ENCODE measurements around the gene HS3ST6.
A peak's percentile ranks its signal among the peaks of the same experiment; 100 is the strongest.
"Not testable (repeated sequence)": the region's sequence is repeated elsewhere in the genome, so short reads cannot be mapped to it uniquely, and the experiment has no call there.

HS3ST6 gene

DNA sequence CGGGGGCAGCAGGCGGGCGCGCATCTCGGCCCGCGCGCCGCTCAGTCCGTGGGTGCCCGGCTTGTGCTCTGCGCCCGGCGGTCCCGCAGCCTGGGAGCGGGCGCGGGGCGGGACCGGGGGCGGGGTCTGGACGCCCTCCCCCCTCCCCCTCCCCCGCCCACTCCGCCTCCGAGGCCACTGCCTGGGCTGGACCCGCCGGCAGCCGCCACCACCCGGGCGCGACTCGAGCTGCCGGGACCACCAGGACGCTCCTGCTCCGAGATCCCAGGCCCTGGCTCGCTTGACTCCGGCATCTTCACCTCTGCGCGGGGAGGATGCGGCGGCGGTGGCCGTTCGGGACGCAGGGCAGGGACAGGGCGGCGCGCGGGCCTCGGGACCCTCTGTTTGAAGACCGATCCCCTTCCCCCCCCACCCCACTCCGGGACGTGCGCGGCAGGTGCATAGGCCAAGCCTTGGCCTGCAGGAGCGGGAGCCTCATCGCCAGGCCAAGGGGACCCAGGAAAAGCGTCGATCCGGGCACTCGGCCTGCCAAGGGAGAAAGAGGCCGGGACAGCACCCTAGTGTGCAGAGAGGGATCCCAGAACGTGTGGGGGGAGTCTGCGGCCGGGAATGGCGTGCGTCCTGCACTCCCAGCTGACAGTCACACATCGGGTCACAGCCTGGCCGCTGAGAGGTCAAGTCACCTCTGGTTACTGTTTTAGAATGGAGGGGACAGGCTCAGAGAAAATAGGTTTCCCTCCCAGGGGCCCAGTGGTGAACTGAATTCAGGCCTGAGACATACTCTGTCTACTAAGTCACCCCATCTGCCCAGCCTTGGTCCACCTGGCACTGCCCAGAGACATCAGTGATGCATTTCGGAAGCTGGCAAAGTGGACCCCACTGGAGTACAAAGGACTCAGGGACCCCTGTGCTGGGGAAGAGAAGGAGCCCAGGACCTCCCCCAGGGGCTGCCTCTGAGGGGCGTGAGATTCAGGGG lies at the start of gene HS3ST6:
TSS of gene HS3ST6 (minus strand) at position 65 of the 976 bp plus-strand sequence. CDS start 92 bp downstream, outside the sequence.
- no peak for DNase-seq

DNA sequence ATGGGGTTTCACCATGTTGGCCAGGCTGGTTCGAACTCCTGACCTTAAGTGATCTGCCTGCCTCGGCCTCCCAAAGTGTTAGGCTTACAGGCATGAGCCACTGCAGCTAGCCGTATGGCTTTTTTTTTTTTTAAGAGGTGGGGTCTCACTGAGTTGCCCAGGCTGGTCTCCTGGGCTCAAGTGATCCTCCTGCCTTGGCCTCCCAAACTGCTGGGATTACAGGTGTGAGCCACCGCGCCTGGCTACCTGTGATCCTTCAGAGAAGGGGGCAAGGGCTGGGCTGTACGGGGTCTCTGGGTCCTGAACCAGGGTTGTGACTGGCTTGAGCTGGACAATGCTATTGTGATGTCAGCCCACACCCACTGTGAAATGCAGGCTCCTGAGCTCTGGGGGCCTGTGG lies 48.2 kb upstream of the HS3ST6 start, which contains the start of gene RNF151:
TSS of gene RNF151 (plus strand) at position 397 of the 400 bp plus-strand sequence. CDS start 26 bp downstream, outside the sequence.
- no peak for DNase-seq

DNA sequence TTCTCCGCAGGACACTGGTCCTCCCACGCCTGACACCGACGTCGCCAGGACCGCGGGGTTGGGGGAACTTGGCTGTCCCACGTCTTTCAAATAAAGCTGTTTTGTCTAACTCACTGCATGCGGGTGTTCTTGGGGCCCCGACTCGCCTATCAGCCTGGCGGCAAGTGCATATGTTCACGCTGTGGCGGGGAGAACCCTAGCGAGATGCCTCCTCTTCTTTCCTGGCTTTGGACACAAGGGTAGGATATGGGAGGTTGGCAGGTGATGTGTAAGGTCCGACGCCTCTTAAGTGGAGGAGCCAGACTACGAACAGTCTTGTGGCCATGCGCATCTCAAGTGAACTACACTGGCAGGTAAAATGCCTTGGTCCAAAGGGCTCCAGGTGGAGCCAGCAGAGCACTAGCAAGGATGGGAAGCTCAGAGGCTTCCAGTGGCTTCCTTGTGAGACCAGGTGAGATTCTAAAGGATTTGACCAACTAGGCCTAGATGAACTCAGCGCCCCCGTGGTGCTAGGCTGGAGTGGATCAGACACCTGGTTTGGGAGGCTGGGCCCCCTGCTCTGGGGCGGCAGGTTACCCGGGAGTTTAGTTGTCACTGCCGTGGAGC lies 47.3 kb upstream of the HS3ST6 start:
- no peak for DNase-seq

DNA sequence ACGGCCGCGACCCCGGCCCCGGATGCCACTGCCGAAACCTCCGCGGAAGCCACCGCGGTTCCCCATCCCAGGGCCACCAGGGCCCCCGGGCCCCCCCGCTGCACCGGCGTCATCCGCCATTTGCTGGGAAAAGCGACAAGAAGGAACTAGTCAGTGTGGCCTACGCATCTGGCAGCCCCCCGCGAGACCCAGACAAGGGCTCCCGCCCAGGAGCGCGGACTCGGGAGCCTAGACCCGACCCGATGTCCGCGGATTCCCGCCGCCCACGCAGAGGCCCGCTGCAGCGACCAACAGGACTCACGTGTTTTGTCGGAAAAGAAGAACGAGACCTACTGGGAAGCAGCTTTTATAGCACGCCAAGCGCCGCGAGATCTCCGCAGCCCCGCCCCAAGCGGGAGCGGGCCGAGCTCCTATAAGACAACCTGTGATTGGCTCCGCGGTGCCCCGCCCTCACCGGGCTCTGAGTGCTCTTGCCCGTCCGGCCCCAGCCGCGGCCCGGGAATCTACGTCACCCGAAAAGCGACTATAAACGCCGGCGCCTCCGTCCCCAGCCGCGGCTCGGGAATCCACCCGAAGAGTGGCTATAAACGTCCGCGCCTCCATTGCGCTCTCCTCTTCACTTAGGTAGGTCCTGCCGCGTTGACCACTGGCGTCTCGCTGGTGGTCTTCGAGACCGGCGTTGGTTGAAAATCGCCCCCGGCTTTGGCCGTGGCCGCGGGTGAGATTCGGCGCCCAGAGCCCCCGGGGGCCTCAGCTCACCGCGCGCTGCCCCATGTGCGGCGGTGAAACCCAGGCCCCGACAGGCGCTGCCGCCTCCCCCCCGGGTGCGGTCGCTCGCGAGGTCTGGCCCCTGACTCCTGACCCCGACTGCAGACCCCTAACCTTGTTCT lies 46.5 kb upstream of the HS3ST6 start, which contains the start of gene RPS2:
TSS of gene RPS2 (minus strand) at position 321 of the 890 bp plus-strand sequence. CDS start at position 120, 201 bp downstream.
- peak; percentile 99 for DNase-seq

DNA sequence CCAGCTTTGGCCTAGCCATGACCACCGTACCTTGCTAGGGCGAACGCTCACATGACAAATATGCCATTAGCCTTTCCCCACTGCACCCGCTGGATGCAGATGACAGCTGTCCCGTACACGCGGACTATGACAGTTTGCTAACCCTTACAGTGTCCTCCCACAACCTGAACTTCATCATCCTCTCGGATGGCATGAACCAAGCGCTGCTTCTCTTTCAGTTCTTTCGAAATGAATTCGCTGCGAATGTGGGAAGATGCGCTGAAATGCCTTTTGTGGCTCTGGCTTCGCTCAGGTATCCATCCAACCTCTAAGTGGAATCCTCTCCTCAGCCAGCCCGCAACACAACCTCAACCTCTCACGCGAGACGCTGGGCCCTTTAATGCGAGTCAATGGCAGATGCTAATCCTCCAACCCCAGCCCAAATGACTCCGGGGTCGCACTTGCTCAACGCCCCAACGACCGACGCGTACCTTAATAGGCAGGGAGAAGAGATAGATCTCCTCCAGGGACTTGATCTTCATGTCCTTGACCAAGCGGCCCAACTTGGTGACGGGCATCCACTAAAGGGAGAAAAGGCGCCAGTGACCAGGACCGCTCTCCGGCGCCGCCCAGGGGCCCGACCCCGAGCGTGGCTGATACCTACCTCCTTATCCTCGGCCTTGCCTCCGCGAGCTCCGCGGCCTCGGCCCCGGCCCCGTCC lies 45.7 kb upstream of the HS3ST6 start:
- no peak for DNase-seq

DNA sequence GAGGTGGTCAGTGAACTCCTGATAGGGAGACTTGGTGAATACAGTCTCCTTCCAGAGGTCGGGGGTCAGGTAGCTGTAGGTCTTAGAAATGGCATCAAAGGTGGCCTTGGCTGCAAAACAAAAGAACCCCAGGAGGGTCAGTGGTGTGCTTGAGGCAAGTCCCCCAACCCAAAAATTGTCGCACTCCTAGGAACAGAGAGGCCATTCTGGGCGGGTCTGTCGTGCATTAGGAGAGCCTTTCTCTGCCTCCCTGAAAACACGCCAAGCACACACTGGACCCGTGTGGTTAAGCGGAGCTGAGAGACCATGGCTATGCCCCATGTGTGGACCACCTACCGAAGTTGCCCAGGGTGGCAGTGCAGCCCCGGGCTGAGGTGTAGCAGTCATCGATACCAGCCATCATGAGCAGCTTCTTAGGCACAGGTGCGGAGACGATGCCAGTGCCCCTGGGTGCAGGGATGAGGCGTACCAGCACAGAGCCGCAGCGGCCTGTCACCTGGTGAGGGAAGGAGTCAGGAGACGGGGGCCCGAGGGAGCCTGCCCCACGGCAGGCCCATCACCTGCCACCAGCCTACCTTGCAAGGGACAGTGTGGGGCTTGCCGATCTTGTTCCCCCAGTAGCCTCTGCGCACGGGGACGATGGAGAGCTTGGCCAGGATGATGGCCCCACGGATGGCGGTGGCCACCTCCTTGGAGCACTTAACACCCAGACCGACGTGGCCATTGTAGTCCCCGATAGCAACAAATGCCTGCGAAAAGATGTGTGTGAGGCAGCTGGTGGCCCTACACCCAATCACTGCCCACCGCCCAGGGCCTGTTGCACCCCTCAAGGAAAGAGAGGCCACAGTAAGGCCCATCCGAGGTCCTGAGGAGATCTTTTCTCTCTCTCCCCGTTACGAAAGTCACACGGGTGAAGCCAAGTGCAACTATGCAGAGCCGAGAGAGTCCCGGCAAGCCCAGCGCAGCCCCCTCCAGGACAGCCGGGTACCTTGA lies 44.2 kb upstream of the HS3ST6 start:
- DNase-seq, result not testable (repeated sequence)

DNA sequence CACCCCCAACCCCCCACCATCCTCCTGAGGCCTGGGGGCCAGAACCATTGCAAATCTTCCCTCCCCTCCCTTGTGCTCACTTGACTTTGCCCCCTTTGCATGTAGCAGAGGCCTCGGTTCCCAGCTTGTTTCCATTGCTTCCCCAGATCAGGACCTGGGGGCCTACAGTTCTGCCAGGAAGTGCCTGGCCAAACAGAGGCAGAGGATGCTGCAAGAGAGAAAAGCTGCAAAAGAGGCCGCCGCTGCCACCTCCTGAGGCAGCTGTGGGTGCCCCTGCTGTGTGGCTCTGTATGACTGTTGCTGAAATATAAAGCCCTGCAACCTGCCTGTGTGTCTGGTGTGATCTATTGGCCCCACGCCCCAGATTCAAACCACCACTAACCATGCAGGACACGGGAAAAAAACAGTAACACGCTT lies 43.4 kb upstream of the HS3ST6 start:
- DNase-seq, result no peak

DNA sequence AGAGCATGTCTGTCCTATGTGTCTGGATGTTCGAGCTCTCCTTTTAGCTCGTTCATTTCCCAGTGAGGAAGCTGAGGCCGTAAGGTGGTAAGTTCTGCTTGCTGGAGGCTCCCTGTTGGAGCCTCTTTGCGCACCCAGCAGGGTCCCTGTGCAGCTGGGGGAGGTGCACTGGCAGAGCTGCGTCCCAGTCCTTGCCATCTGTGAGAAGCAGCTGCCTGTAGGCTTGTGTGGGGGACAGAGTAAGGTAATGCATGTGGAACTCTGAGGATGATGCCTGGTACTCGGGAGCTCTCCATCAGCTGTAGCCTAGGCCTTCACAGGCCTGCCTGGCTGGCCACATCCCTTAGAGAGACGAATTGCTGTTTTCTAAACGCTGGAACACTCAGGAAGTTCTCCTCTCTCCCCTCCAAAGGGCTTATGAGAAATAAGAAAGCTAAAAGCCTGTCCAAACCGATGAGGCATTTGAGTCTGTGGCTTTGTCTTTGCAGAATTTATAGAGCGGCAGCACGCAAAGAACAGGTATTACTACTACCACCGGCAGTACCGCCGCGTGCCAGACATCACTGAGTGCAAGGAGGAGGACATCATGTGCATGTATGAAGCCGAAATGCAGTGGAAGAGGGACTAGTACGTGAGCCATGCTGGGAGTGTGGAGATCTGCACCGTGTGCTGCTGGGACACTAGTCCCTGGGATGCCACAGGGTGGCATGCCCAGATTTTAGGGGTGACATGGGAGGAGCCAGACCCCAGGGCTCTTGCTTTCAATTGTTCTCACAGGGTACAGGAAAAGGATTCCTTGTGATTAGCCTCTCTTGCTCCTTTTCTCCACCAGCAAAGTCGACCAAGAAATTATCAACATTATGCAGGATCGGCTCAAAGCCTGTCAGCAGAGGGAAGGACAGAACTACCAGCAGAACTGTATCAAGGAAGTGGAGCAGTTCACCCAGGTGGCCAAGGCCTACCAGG lies 42.7 kb upstream of the HS3ST6 start:
- DNase-seq, result no peak

DNA sequence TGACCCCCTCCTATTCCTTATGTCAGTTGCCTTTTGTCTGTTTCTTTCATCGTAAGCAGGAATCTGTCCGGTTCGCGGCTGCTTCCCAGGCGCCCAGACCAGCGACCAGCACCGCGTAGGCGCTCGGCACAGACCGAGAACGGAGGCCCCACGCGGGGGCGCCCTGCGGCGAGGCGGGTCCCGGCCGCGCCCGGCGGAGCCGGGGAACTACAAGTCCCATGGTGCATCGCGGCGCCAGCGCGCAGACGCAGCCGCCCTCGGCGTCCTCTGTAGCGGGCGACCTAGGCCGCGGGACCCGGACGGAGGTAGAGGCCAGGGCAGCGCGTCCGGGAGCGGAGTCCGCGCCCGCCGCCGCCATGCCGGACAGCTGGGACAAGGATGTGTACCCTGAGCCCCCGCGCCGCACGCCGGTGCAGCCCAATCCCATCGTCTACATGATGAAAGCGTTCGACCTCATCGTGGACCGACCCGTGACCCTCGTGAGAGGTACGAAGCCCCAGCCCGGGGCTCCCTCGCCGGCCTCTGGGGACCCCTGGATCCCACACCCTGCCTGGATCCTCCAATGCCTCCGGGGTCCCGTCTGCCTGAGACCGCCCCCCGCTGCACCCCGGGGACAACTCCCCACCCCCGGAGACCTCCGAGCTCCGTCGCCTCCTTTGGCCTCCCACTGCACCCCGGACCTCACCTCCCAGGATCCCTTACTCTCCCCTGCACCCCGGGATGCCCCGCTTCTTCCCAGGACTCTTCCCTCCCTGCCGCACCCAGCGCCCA lies 41.2 kb upstream of the HS3ST6 start, which contains the start of gene NDUFB10:
TSS of gene NDUFB10 (plus strand) at position 270 of the 771 bp plus-strand sequence. CDS start at position 357, 87 bp downstream.
- peak; percentile 76 for DNase-seq

DNA sequence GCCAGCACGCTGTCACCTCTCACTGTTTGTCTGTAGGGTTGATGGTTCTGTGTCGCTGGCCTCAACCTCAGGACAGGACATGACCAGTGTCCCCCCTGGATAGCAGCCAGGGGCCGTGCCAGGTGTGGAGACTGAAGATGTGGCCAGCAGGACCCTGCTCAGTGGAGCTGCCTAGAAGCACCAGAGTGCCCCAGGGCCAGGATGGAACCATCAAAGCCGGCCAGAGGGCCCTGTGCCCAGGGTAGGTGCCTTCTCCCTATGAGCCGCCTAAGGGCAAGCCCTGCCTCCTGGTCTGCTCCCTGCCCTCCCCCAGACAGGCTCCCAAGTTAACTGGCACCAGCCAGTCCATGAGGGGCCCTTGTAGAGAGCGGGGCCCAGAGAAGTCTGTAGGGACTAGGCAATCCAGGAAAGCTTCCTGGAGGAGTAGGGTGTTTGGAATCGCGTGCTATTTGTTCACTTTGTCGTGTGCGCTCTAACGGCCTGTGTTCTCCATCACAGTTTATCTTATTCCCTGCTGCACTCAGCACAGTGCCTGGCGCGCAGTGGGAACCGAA lies 40.6 kb upstream of the HS3ST6 start:
- no peak for DNase-seq

DNA sequence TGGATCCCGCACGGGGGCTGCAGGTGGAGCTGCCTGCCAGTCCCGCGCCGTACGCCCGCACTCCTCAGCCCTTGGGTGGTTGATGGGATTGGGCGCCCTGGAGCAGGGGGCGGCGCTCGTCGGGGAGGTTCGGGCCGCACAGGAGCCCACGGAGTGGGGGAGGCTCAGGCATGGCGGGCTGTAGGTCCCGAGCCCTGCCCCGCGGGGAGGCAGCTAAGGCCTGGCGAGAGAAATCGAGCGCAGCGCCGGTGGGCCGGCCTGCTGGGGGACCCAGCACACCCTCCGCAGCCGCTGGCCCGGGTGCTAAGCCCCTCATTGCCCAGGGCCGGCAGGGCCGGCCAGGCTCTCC lies 39.9 kb upstream of the HS3ST6 start:
- not testable (repeated sequence) for DNase-seq

DNA sequence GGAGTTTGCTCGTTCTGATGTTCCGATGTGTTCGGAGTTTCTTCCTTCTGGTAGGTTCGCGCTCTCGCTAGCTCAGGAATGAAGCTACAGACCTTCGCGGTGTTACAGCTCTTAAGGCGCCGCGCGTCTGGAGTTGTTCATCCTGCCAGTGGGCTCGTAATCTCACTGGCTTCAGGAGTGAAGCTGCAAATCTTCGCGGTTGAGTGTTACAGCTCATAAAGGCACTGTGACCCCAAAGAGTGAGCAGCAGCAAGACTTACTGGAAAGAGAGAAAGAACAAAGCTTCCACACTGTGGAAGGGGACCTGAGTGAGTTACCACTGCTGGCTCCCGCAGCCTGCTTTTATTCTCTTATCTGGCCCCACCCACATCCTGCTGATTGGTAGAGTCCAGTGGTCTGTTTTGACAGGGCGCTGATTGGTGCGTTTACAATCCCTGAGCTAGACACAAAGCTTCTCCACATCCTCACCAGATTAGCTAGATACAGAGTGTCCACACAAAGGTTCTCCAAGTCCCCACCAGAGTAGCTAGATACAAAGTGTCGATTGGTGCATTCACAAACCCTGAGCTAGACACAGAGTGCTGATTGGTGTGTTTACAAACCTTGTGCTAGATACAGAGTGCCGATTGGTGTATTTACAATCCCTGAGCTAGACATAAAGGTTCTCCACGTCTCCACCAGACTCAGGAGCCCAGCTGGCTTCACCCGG lies 39.4 kb upstream of the HS3ST6 start:
- DNase-seq, result not testable (repeated sequence)

DNA sequence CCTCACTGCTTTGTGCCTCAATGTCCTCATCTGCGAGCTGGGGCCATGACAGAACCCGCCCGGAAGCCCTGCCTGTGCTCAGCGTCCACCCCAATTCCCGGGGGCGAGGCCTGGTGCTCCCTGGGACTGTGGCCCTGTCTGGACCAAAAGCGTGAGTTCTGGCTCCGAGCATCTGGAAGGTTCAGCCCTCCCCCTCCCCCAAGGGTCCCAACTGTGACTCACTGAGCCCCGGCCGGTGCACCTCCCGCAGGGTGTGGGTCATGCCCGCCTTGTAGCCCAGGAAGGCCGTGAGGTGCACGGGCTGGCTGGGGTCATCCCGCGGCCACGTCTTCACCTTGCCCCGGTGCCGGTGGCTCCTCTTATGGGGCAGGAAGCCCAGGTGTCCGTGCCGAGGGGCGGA lies 35.5 kb upstream of the HS3ST6 start:
- no peak for DNase-seq

DNA sequence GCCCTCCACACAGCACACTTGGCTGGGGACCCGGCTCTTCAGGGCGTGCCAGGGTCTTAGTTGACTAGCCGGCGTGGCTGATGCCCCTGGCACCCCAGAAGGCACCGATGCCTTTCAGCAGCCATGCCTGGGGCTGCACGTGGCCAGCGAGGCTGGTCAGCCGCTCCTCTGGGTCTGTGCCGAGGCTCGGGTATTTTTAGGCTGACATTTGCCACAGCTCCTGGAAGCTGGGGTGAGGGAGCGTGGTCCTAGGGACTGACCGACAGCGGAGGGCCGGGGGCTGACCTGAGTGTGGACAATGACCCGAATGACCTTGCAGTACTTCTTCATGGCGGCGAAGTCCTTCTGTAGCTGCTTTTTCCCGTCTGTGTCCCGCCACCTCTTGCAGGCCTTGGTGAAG lies 32.3 kb upstream of the HS3ST6 start:
- DNase-seq, result no peak

DNA sequence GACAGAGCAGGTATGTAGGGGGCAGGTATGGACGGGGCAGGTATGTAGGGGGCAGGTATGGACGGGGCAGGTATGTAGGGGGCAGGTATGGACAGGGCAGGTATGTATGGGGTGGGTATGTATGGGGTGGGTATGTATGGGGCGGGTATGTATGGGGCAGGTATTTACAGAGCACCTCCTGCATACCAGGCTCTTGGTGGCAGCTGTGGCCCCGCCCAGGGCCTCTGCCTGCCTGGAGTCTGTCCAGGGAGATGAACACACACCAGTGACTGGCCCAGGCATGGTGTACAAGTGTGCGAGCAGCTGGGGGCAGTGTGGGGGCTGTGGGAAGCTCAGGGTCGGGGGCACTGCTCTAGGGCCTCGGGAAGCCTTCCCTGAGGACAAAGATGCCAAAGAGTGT lies 31.8 kb upstream of the HS3ST6 start:
- DNase-seq, result no peak

DNA sequence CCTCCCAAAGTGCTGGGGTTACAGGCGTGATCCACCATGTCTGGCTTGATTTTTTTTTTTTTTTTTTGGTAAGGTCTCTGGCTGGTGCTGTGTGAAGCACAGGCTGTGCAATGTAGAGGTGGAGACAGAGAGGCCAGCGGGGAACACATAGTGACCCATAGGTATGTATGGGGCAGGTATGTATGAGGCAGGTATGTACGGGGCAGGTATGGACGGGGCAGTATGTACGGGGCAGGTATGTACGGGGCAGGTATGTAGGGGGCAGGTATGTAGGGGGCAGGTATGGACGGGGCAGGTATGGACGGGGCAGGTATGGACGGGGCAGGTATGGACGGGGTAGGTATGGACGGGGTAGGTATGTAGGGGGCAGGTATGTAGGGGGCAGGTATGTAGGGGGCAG lies 31.3 kb upstream of the HS3ST6 start:
- DNase-seq, result no peak

DNA sequence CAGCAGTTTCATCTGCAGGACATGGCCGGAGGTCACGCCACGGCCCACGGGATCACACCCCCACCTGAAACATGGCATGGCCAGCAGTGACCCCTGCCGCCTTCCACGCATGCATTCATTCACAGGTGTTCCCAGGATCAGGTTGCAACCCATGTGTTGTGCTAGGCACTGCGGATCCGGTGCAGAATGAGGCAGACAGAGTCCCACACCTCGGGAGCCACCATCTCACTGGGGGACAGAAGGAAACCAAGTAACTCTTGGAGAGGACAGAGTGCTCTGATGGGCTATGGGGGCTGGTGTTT lies 29.1 kb upstream of the HS3ST6 start:
- DNase-seq, result no peak

All from KG1 (cell line).